Peyer's patch (tissue), 4 donors: ENCODE measurements around the gene ZNF587. TPM values are rescaled to one million over a fixed set of nuclear protein-coding genes. Genes with fewer than 3 reads are reported as not detected.
"Not testable (repeated sequence)": the region's sequence is repeated elsewhere in the genome, so short reads cannot be mapped to it uniquely, and the experiment has no call there.

Experiments used
- DNase-seq, 3 donors: peaks; one replicate each; pipeline ENCODE4 v3.0.0-alpha.2; 2017 to 2019
- H3K27ac ChIP-seq, 4 donors: fragments of 200-600 bp; sonication (generic); one replicate each; pipeline ENCODE4 v1.5.1; 2016 to 2019
- H3K27me3 ChIP-seq, 2 donors: fragments of 200-600 bp; sonication (generic); one replicate each; pipeline ENCODE4 v1.5.1; 2019
- H3K36me3 ChIP-seq, 3 donors: fragments of 200-600 bp; sonication (generic); one replicate each; pipeline ENCODE4 v1.5.1; 2016 to 2019
- H3K4me1 ChIP-seq, 4 donors: fragments of 200-600 bp; sonication (generic); one replicate each; pipeline ENCODE4 v1.5.1; 2016 to 2019
- H3K4me3 ChIP-seq, 4 donors: fragments of 200-600 bp; sonication (generic); 1 replicate in 3 of 4; 2 replicates in 1 of 4; pipeline ENCODE4 v1.5.1; 2016 to 2019; ENCODE audit warnings: mild to moderate bottlenecking in 1 of 4
- H3K9me3 ChIP-seq, 4 donors: fragments of 200-600 bp; sonication (generic); one replicate each; pipeline ENCODE4 v1.5.1; 2016 to 2019; ENCODE audit warnings: mild to moderate bottlenecking in 1 of 4
- CTCF ChIP-seq, 6 experiments: fragments of 450-650 bp in 4 of 6; fragments of 200-600 bp in 2 of 6; sonication (generic) in 1 of 6; IDR thresholded peaks; one replicate each; pipeline ENCODE4 v1.5.1; 2017 to 2019; ENCODE audit warnings: antibody characterized with exemption in 6 of 6, mild to moderate bottlenecking in 3 of 6, moderate library complexity in 1 of 6
- POLR2A ChIP-seq, 2 donors: fragments of 450-650 bp; IDR thresholded peaks; one replicate each; pipeline ENCODE4 v1.5.1; 2017; ENCODE audit warnings: antibody characterized with exemption in 2 of 2, mild to moderate bottlenecking in 2 of 2, moderate library complexity in 2 of 2
- total RNA-seq, 4 donors: library from RNA; depleted of rRNA; stranded (reverse); fragments of >200 nt; gene quantifications; one replicate each; pipeline ENCODE4 v1.1.0, GENCODE V29; 2016

The ZNF587 gene
- total RNA-seq, 4 donors from 2014 or later, result 35.7 to 74.7 (median 62.8) TPM

GRCh38 chr19:57841122-57841763, 8.4 kb upstream of the ZNF587 start:
- Histone ChIP-seq H3K4me1 (no peaks in the 10 kb centered on the region), H3K27ac (no peak overlapping the region), H3K27me3 (no peaks in the 10 kb centered on the region), H3K9me3 (no peaks in the 10 kb centered on the region), H3K4me3 (no peak overlapping the region), H3K36me3 (peaks cover 0 to 27% (median 0%) of the 10 kb centered on the region in 3 donors)
- DNase-seq, result no peak
- TF ChIP-seq CTCF (IDR thresholded peaks at IDR 0.05), result no peak
- no peak for TF ChIP-seq POLR2A (IDR thresholded peaks at IDR 0.05)

- H3K9me3 ChIP-seq, H3K36me3 ChIP-seq, H3K4me3 ChIP-seq, H3K27ac ChIP-seq, DNase-seq, H3K27me3 ChIP-seq: not testable (repeated sequence)
- peaks cover 0 to 17% (median 8%) of the 10 kb centered on the region in 4 donors for H3K4me1 ChIP-seq
Observed at GRCh38 chr19:57847164-57847563, 2.5 kb upstream of the ZNF587 start.

GRCh38 chr19:57849162-57849665, 445 bp upstream of the ZNF587 start:
- Histone ChIP-seq H3K36me3 (peaks cover 0 to 20% (median 0%) of the 10 kb centered on the region in 3 donors), H3K4me3 (peak overlapping the region in 2 of 4 donors; percentile 72 to 85), H3K4me1 (peaks cover 0 to 26% (median 8%) of the 10 kb centered on the region in 4 donors)
- H3K9me3 ChIP-seq, H3K27me3 ChIP-seq, DNase-seq, H3K27ac ChIP-seq: not testable (repeated sequence)

- DNase-seq, result peak in 2 of 3 donors; percentile 72 to 79
- H3K36me3 ChIP-seq, result peaks cover 0 to 30% (median 0%) of the 10 kb centered on the region in 3 donors
- peak overlapping the region; percentile 68 to 85 (median 76) for H3K27ac ChIP-seq
- H3K4me3 ChIP-seq, result peak overlapping the region; percentile 57 to 85 (median 75)
- TF ChIP-seq POLR2A (IDR thresholded peaks at IDR 0.05), result peak in 1 of 2 donors; percentile 14
- no peak for TF ChIP-seq CTCF (IDR thresholded peaks at IDR 0.05)
- H3K9me3 ChIP-seq, result no peaks in the 10 kb centered on the region
- H3K27me3 ChIP-seq, result no peaks in the 10 kb centered on the region
- H3K4me1 ChIP-seq, result peaks cover 0 to 26% (median 8%) of the 10 kb centered on the region in 4 donors
Observed at GRCh38 chr19:57850553-57851017, 926 bp downstream of the ZNF587 start.

- H3K9me3 ChIP-seq, DNase-seq, H3K27me3 ChIP-seq: not testable (repeated sequence)
- peak overlapping the region in 2 of 4 donors; percentile 70 to 85 for H3K27ac ChIP-seq
- peaks cover 0 to 44% (median 0%) of the 10 kb centered on the region in 3 donors for H3K36me3 ChIP-seq
- H3K4me1 ChIP-seq, result peaks cover 0 to 26% (median 8%) of the 10 kb centered on the region in 4 donors
- H3K4me3 ChIP-seq, result peak overlapping the region in 1 of 4 donors; percentile 85
Observed at GRCh38 chr19:57851812-57852603, 2.3 kb downstream of the ZNF587 start.

- H3K27me3 ChIP-seq, H3K4me3 ChIP-seq, H3K9me3 ChIP-seq, DNase-seq, H3K27ac ChIP-seq: not testable (repeated sequence)
- Histone ChIP-seq H3K36me3 (peaks cover 0 to 63% (median 0%) of the 10 kb centered on the region in 3 donors), H3K4me1 (peaks cover 0 to 26% (median 8%) of the 10 kb centered on the region in 4 donors)
Observed at GRCh38 chr19:57854117-57854516, 4.5 kb downstream of the ZNF587 start.

- Histone ChIP-seq H3K36me3 (peaks cover 0 to 98% (median 11%) of the 10 kb centered on the region in 3 donors), H3K9me3 (peaks cover 0 to 40% (median 0%) of the 10 kb centered on the region in 4 donors)
- not testable (repeated sequence) for H3K27me3 ChIP-seq, DNase-seq, H3K4me3 ChIP-seq, H3K27ac ChIP-seq, H3K4me1 ChIP-seq
Observed at GRCh38 chr19:57862351-57862750, 12.7 kb downstream of the ZNF587 start.
